ENCODE results near the gene SACS. TPM values are rescaled to one million over a fixed set of nuclear protein-coding genes. Genes with fewer than 3 reads are reported as not detected.

Gene SACS
- total and polyA plus RNA-seq, 2 of the 8 experiments (the other 6 are each of a cell fraction or from before 2014, with no cell fraction given), result 11.0 to 54.2 TPM

GRCh38 chr13:23463661-23464060 lies 30.2 kb upstream of the SACS start (continued):
- TF ChIP-seq GTF2F1 (IDR thresholded peaks at IDR 0.05; ENCODE audit: borderline replicate concordance, low read depth, low read length), result no peak
- no peak for TF ChIP-seq ATF3 (IDR thresholded peaks at IDR 0.05; ENCODE audit: insufficient read depth, low read depth, low read length)
- TF ChIP-seq CBX8 (IDR thresholded peaks at IDR 0.05; ENCODE audit: borderline replicate concordance, low read depth, low read length), result no peak
- TF ChIP-seq RNF2 (IDR thresholded peaks at IDR 0.05; ENCODE audit: borderline replicate concordance, low read depth, low read length, missing control alignments, poor library complexity, severe bottlenecking), result no peak
- no peak for TF ChIP-seq POLR2A (IDR thresholded peaks at IDR 0.05; ENCODE audit: control extremely low read depth in 1 of 2, low read depth in 2 of 2, low read length in 2 of 2)
- TF ChIP-seq FOSL1 (IDR thresholded peaks at IDR 0.05; ENCODE audit: insufficient read depth, low read depth, low read length), result no peak

Data from H1 (cell line).